ENCODE measurements around the gene MUC4. TPM values are rescaled to one million over a fixed set of nuclear protein-coding genes. Genes with fewer than 3 reads are reported as not detected.

MUC4 gene
- polyA plus RNA-seq, 1 of the 3 experiments (the other 2 are of a cell fraction) = 0.07 TPM

DNA sequence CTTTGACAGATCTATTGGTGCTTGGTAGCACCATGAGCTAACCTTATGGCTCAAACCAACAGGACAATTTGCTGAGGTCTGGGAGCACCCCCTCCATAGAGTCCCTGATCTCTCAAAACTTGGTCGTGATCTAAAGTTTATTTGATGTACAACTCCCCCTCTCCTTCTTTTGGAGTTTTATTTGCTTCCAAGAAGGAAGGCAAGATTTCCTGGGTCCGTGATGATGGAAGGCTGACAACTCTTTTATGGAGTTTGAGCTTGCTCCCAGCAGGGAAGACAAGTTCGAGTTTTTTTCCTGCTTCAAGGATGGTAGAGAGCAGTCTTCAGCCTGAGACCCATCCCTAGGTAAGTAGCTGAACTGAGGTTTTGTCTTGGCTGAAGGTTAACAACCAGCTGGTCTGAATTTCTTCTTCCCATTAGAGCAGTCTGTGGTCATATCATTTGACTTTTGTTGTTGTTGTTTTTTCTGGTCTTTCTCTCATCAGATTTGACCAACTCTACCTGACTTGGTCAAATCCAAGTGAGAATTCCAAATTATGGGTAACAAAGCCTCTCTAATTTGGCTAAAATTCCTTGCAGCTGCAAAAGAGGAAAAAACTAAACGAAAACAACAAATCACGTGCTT lies 93.8 kb downstream of the MUC4 start:
- POLR2A ChIA-PET = no interaction called here
- 51% methylated on average over 5 of the region's 5 CpGs for WGBS (ENCODE audit: low lambda C conversion rate)

More for the DNA sequence above, 93.8 kb downstream of the MUC4 start:
- Histone ChIP-seq H3K4me1 (ENCODE audit: control insufficient read depth in 1 of 2, insufficient read depth in 2 of 2, low read depth in 1 of 2, low read length in 1 of 2) (no peaks in the 10 kb centered on the region), H3K27me3 (ENCODE audit: insufficient read depth) (no peaks in the 10 kb centered on the region), H3K36me3 (replicated peaks in 1 of 2; ENCODE audit: control insufficient read depth in 1 of 2, insufficient read depth in 2 of 2, low read length in 1 of 2) (no peaks in the 10 kb centered on the region), H3K27ac (ENCODE audit: low read depth in 2 of 2, low read length in 1 of 2) (no peak overlapping the region), H3K9me2 (no peaks in the 10 kb centered on the region), H3K4me3 (ENCODE audit: low read depth in 2 of 2, low read length in 1 of 2) (no peak overlapping the region), H3K9me3 (no peaks in the 10 kb centered on the region), H3F3A (replicated peaks; ENCODE audit: insufficient read depth) (no peaks in the 10 kb centered on the region), H3K9ac (no peak overlapping the region), H2AFZ (ENCODE audit: low read depth) (no peak overlapping the region), H4K20me1 (ENCODE audit: insufficient read depth) (no peaks in the 10 kb centered on the region), H3K4me2 (no peak overlapping the region), H3K79me2 (ENCODE audit: insufficient read depth) (no peaks in the 10 kb centered on the region)
- DNase-seq = no peak
- TF ChIP-seq RXRA (IDR thresholded peaks at IDR 0.05; ENCODE audit: borderline replicate concordance, low read depth) (no peak), ZBTB33 (IDR thresholded peaks at IDR 0.05; ENCODE audit: borderline replicate concordance, low read depth) (no peak), REST (IDR thresholded peaks at IDR 0.05; ENCODE audit: low read depth, low read length) (no peak), NFIC (IDR thresholded peaks at IDR 0.05; ENCODE audit: borderline replicate concordance) (no peak), RFX5 (IDR thresholded peaks at IDR 0.05; ENCODE audit: low read length) (no peak), TEAD4 (IDR thresholded peaks at IDR 0.05; ENCODE audit: borderline replicate concordance, insufficient read depth) (no peak), FOXM1 (IDR thresholded peaks at IDR 0.05; ENCODE audit: low read depth) (no peak), USF1 (IDR thresholded peaks at IDR 0.05; ENCODE audit: borderline replicate concordance, low read depth) (no peak), ELF1 (IDR thresholded peaks at IDR 0.05) (no peak)
- TF ChIP-seq, protein P1, sequence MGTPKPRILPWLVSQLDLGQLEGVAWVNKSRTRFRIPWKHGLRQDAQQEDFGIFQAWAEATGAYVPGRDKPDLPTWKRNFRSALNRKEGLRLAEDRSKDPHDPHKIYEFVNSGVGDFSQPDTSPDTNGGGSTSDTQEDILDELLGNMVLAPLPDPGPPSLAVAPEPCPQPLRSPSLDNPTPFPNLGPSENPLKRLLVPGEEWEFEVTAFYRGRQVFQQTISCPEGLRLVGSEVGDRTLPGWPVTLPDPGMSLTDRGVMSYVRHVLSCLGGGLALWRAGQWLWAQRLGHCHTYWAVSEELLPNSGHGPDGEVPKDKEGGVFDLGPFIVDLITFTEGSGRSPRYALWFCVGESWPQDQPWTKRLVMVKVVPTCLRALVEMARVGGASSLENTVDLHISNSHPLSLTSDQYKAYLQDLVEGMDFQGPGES (IDR thresholded peaks at IDR 0.05; ENCODE audit: low read depth, low read length) = no peak
- CTCF ChIA-PET = interaction anchor here (0.8 to 1.9 kb wide), 4 partner anchors 12 to 180 kb away, joined by 3 to 9 read pairs (median 4); no protein-coding TSS in a partner anchor
